HUES64 (cell line): Measurements from ENCODE around the gene BIK.

Experiments
- H3K27ac ChIP-seq: 2 replicates; pipeline ENCODE4 v1.7.0; 2013; ENCODE audit warnings: low read depth, low read length, inconsistent platforms
- H3K27me3 ChIP-seq: 2 replicates; pipeline ENCODE4 v1.6.1; 2013; ENCODE audit warnings: mild to moderate bottlenecking, low read length; ENCODE audit not compliant: insufficient read depth
- H3K36me3 ChIP-seq: 2 replicates; pipeline ENCODE4 v1.6.1; 2013; ENCODE audit warnings: mild to moderate bottlenecking, low read length; ENCODE audit not compliant: insufficient read depth
- H3K4me1 ChIP-seq: 2 replicates; pipeline ENCODE4 v1.6.1; 2013; ENCODE audit warnings: mild to moderate bottlenecking, low read length, moderate library complexity; ENCODE audit not compliant: insufficient read depth
- H3K4me3 ChIP-seq: 2 replicates; pipeline ENCODE4 v1.5.1; 2013; ENCODE audit warnings: mild to moderate bottlenecking, low read length, moderate library complexity
- H3K9ac ChIP-seq: 2 replicates; pipeline ENCODE4 v1.6.1; 2013; ENCODE audit warnings: mild to moderate bottlenecking, low read depth, low read length
- H3K9me3 ChIP-seq: 2 replicates; pipeline ENCODE4 v1.6.1; 2013; ENCODE audit warnings: low read depth, low read length; ENCODE audit not compliant: insufficient read depth
- WGBS: fragments of 150-250, 120-280 bp; methylation state at CpG from one replicate; pipeline ENCODE4 v1.1.7; 2013; ENCODE audit warnings: missing lambda C conversion rate; 5-methylcytosine and 5-hydroxymethylcytosine counted together

Gene BIK

GRCh38 chr22:43152357-43153071 lies 42.0 kb downstream of the BIK start:
- 76% methylated on average over 22 of the region's 22 CpGs for WGBS
- Histone ChIP-seq H3K9ac (no peak overlapping the region), H3K27me3 (peaks cover 21% of the 10 kb centered on the region), H3K9me3 (no peaks in the 10 kb centered on the region), H3K36me3 (no peaks in the 10 kb centered on the region), H3K27ac (no peak overlapping the region), H3K4me3 (peak overlapping the region; percentile 44; the same call in 1 of the 2 replicates), H3K4me1 (peaks cover 10% of the 10 kb centered on the region; the same call in 1 of the 2 replicates)

DNA sequence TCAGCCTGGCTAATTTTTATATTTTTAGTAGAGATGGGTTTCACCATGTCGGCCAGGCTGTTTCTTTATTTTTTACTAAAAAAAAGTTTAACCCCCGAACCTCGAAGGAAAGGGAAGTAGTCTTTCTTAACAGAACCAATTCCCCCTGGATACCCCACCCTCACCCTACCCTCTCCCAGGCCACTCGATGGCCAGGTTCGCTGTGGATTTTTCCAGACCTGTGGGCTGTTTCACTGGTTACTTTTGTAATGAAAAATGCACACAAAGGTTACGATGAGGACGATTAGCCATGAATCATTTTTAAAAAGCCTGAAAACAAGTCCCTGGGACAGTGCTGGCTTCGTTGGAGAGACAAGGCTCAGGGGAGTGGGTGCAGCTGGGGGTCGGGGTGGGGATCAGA lies 43.3 kb downstream of the BIK start:
- Histone ChIP-seq H3K27me3 (peaks cover 21% of the 10 kb centered on the region), H3K36me3 (no peaks in the 10 kb centered on the region), H3K9ac (no peak overlapping the region), H3K4me1 (peaks cover 10% of the 10 kb centered on the region; the same call in 1 of the 2 replicates), H3K27ac (no peak overlapping the region), H3K4me3 (no peak overlapping the region), H3K9me3 (no peaks in the 10 kb centered on the region)
- 95% methylated on average over 8 of the region's 9 CpGs for WGBS

GRCh38 chr22:43154887-43155536 lies 44.5 kb downstream of the BIK start:
- Histone ChIP-seq H3K27ac (no peak overlapping the region), H3K36me3 (no peaks in the 10 kb centered on the region)

GRCh38 chr22:43155789-43156188 lies 45.2 kb downstream of the BIK start:
- H3K27me3 ChIP-seq = peaks cover 17% of the 10 kb centered on the region
- H3K9ac ChIP-seq = no peak overlapping the region
- no peaks in the 10 kb centered on the region for H3K9me3 ChIP-seq
- H3K36me3 ChIP-seq = no peaks in the 10 kb centered on the region
- WGBS = 88% methylated on average over 5 of the region's 5 CpGs
- no peak overlapping the region for H3K4me3 ChIP-seq
- H3K27ac ChIP-seq = no peak overlapping the region
- peaks cover 10% of the 10 kb centered on the region; the same call in 1 of the 2 replicates for H3K4me1 ChIP-seq

More at GRCh38 chr22:43154887-43155536, 44.5 kb downstream of the BIK start:
- no peak overlapping the region for H3K9ac ChIP-seq
- H3K9me3 ChIP-seq = no peaks in the 10 kb centered on the region
- H3K27me3 ChIP-seq = peaks cover 21% of the 10 kb centered on the region
- 91% methylated on average over 27 of the region's 27 CpGs for WGBS
- no peak overlapping the region for H3K4me3 ChIP-seq
- peaks cover 10% of the 10 kb centered on the region; the same call in 1 of the 2 replicates for H3K4me1 ChIP-seq

GRCh38 chr22:43156413-43156812 lies 45.9 kb downstream of the BIK start:
- H3K4me3 ChIP-seq = no peak overlapping the region
- no peak overlapping the region for H3K9ac ChIP-seq
- peaks cover 10% of the 10 kb centered on the region; the same call in 1 of the 2 replicates for H3K4me1 ChIP-seq
- peaks cover 13% of the 10 kb centered on the region for H3K27me3 ChIP-seq
- no peaks in the 10 kb centered on the region for H3K9me3 ChIP-seq
- no peaks in the 10 kb centered on the region for H3K36me3 ChIP-seq
- WGBS = 90% methylated on average over 12 of the region's 12 CpGs
- no peak overlapping the region for H3K27ac ChIP-seq

GRCh38 chr22:43157874-43158546 lies 47.5 kb downstream of the BIK start:
- Histone ChIP-seq H3K9ac (no peak overlapping the region), H3K9me3 (no peaks in the 10 kb centered on the region), H3K4me1 (no peaks in the 10 kb centered on the region), H3K27ac (no peak overlapping the region), H3K27me3 (no peaks in the 10 kb centered on the region), H3K36me3 (no peaks in the 10 kb centered on the region), H3K4me3 (no peak overlapping the region)
- WGBS = 92% methylated on average over 9 of the region's 9 CpGs

DNA sequence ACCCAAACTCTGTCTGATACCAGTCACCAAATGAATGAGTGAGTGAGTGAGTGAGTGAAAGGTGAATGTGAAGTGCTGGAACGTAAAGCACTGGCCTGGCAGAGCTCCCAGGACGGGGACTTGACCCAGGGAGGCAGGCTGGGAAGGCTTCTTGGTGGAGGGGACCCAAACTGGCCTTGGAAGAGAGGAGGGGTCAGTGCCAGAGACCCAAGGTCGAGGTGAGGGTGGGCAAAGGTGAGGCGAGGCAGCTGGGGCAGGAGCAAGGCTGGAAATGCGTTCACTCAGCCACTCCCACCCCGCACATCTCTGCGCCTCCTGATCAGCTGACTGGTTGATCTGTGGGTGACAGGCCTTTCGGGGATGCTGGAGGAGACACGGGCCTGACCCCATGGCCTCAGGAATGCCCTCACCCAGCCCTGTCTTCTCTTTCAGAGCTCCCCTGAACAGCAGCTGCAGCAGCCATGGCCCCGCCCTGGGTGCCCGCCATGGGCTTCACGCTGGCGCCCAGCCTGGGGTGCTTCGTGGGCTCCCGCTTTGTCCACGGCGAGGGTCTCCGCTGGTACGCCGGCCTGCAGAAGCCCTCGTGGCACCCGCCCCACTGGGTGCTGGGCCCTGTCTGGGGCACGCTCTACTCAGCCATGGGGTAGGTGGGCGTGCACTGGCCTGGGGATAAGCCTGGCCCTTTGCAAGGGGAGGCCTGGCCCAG lies 48.4 kb downstream of the BIK start:
- no peak overlapping the region for H3K27ac ChIP-seq
- no peaks in the 10 kb centered on the region for H3K27me3 ChIP-seq
- H3K4me3 ChIP-seq = no peak overlapping the region
- no peaks in the 10 kb centered on the region for H3K9me3 ChIP-seq
- no peaks in the 10 kb centered on the region for H3K36me3 ChIP-seq
- H3K4me1 ChIP-seq = no peaks in the 10 kb centered on the region
- WGBS = 92% methylated on average over 24 of the region's 24 CpGs
- no peak overlapping the region for H3K9ac ChIP-seq

DNA sequence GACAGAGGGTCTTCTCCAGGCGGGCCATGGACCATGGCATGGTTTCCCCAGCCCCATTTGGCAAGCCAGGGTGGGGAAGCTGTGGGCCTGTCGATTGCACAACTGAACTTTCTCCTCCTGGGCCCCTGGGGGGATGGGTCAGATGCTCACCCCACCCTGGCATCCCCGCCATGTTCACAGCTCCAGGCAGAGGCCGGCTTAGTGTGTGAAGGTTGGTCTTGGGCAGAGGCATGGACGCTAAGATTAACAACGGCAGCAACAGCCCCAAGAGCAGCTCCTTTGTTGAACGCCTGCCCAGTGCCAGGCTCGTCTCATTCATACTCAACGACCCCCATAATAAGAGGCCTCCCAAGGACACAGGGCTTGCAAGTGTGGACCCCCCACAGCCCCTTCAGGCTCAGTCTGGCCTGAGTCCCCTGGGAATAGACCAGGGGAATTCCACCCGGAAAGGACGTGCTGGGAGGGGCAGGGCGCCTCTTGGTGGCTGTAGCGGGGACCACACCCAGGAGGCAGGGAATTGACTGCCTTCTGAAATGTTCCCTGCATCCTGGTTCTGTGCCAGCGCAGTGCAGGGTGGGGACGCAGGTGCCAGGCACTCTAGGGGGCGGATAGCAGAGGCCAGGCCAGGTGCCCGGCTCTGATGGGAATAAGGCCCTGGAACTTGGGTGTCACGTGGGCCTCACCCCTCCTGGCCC lies 49.1 kb downstream of the BIK start:
- Histone ChIP-seq H3K36me3 (no peaks in the 10 kb centered on the region), H3K9me3 (no peaks in the 10 kb centered on the region), H3K27me3 (no peaks in the 10 kb centered on the region), H3K9ac (no peak overlapping the region), H3K4me1 (no peaks in the 10 kb centered on the region), H3K27ac (no peak overlapping the region), H3K4me3 (no peak overlapping the region)
- 83% methylated on average over 18 of the region's 18 CpGs for WGBS

DNA sequence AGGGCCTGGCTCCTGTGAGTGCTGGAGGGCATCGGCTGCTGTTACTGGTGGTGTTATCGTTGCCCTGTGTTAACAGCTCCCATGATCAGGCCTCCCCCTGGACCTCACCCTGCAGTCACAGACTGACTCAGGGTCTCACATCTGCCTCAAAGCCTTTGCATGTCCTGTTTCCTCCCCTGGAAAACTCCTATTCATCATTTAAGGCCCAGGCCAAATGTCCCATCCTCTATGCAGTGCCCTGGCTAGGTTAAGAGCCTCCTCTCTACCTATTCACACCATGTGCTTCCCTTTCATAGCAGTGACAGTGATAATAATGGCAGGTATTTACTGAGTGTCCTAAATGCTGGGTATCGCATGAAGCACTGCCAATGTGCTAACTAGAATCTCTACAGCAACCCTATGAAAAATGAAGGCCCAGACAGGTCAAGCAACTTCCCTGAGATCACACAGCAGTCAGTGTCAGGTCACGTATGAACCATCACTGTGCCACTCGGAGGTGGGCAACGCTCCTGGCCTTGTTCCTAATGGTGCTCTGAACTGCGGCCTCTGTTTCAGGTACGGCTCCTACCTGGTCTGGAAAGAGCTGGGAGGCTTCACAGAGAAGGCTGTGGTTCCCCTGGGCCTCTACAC lies 50.1 kb downstream of the BIK start:
- Histone ChIP-seq H3K9ac (no peak overlapping the region), H3K4me3 (no peak overlapping the region), H3K27me3 (no peaks in the 10 kb centered on the region), H3K27ac (no peak overlapping the region), H3K4me1 (no peaks in the 10 kb centered on the region), H3K36me3 (no peaks in the 10 kb centered on the region), H3K9me3 (no peaks in the 10 kb centered on the region)
- 92% methylated on average over 8 of the region's 8 CpGs for WGBS

DNA sequence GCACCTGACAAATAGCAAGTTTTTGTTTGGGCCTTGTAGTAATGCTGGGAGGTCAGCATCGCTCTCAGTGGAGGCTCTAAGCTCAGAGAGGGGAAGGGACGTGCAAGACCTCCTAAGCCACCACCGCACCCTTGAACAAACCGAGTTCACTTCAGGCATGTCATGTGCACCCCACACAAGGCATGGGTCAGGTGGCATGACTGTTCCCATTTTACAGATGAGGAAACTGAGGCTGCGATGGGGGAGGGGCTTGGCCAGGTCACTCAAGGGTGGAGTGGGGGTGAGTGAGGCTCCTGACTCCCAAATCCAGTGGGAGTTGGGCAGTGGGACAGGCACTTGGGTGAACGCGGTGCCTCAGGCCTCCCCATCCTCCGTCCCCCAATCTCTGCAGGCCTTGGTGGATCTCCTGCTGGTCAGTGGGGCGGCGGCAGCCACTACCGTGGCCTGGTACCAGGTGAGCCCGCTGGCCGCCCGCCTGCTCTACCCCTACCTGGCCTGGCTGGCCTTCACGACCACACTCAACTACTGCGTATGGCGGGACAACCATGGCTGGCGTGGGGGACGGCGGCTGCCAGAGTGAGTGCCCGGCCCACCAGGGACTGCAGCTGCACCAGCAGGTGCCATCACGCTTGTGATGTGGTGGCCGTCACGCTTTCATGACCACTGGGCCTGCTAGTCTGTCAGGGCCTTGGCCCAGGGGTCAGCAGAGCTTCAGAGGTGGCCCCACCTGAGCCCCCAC lies 52.0 kb downstream of the BIK start:
- no peaks in the 10 kb centered on the region for H3K27me3 ChIP-seq
- H3K36me3 ChIP-seq = peaks cover 8% of the 10 kb centered on the region
- no peak overlapping the region for H3K27ac ChIP-seq
- 96% methylated on average over 24 of the region's 24 CpGs for WGBS
- no peak overlapping the region for H3K4me3 ChIP-seq
- H3K9me3 ChIP-seq = no peaks in the 10 kb centered on the region
- no peak overlapping the region for H3K9ac ChIP-seq
- H3K4me1 ChIP-seq = no peaks in the 10 kb centered on the region
